Activated CD4-positive, alpha-beta memory T cell treated with anti-CD3 and anti-CD28 coated beads for 36 hours (primary cell): ENCODE results near the gene DENND6B. TPM values are rescaled to one million over a fixed set of nuclear protein-coding genes. Genes with fewer than 3 reads are reported as not detected.

Source experiments
- CTCF ChIA-PET: fragments of 350-600 bp; sonication (Branson Sonifier 250); formaldehyde crosslinking; loops from one replicate; lab custom pipeline; 2021; ENCODE audit warnings: antibody characterized with exemption, inconsistent platforms; lab: Charles Lee
- POLR2A ChIA-PET: fragments of 350-600 bp; sonication (Branson Sonifier 250); formaldehyde crosslinking; loops from one replicate; lab custom pipeline; 2021; ENCODE audit warnings: antibody characterized with exemption; lab: Charles Lee
- DNase-seq: peaks from one replicate; pipeline ENCODE4 v3.0.0-alpha.2; 2020
- H3K27ac Mint-ChIP-seq: one replicate; pipeline ENCODE4 v1.8.0; 2021; ENCODE audit warnings: mixed read lengths
- H3K27me3 Mint-ChIP-seq: one replicate; pipeline ENCODE4 v1.8.0; 2021; ENCODE audit warnings: mixed read lengths
- H3K36me3 Mint-ChIP-seq: one replicate; pipeline ENCODE4 v1.8.0; 2021; ENCODE audit warnings: mixed read lengths
- H3K4me1 Mint-ChIP-seq: one replicate; pipeline ENCODE4 v1.8.0; 2021; ENCODE audit warnings: low read depth, mixed read lengths
- H3K4me3 Mint-ChIP-seq: one replicate; pipeline ENCODE4 v1.8.0; 2021; ENCODE audit warnings: mild to moderate bottlenecking, mixed read lengths
- H3K9me3 Mint-ChIP-seq: one replicate; pipeline ENCODE4 v1.8.0; 2021; ENCODE audit warnings: mixed read lengths
- intact Hi-C: fragments of 100-400 bp; cut with micrococcal nuclease; formaldehyde crosslinking; loops from one replicate; pipeline ENCODE4 v1.15.1; 2023
- total RNA-seq, 2 experiments: library from RNA; stranded (reverse); gene quantifications; one replicate each; pipeline ENCODE4 v1.2.3, GENCODE V29; 2021

Gene DENND6B
- total RNA-seq, 2 experiments from 2014 or later: 3.5 to 3.6 TPM

DNA sequence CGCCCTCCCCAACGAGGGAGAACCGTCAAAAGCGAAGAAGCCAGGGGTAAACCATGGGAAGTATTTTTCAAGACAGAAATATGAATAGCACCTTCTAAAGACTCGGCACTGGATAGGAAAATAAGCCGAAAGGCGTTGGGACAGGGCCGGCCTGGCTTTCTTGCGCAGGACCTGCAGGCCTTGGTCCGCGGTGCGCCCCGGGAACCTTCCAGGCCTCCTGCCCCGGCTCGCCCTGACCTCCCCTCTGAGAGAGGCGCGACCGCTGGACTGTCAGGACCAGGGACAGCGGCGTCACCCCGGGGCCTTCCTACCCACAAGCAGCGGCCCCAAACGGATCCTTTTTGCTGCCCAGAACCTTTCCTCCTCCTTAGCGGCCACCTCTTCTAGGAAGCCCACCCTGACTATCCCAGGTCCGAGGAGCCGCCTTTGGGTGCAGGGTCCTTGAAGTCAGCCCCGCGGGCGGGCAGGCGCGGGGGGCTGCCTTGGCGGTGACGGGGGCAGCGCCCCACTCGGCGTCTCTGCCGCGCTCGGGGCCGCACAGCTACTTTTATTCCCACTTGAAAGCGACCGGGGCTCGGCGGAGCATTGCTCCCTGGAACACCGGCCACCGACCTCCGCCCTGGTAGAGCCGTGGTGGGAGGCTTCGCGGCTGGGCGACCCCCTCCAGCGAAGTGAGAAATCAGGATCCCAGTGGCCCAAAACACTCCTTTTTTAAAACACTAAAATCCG is 56.0 kb downstream of the DENND6B start:
- H3K9me3 Mint-ChIP-seq: no peaks in the 10 kb centered on the region
- peak overlapping the region; percentile 64 for H3K4me3 Mint-ChIP-seq
- CTCF ChIA-PET: interaction anchor here (1.1 to 1.5 kb wide), 3 partner anchors 36 to 226 kb away, joined by 3 to 4 read pairs (median 3); partner anchors contain the start of gene PLXNB2
- peaks cover 8% of the 10 kb centered on the region for H3K4me1 Mint-ChIP-seq
- no peaks in the 10 kb centered on the region for H3K36me3 Mint-ChIP-seq
- POLR2A ChIA-PET: interaction anchor here (1.9 kb wide), 1 partner anchor 19 kb away, joined by 4 read pairs; the partner anchor contains the start of gene HDAC10
- H3K27ac Mint-ChIP-seq: no peak overlapping the region
- intact Hi-C loops: loop anchor here (1.0 to 5.0 kb wide), 2 partner anchors 71 to 351 kb away; no protein-coding TSS in a partner anchor
- H3K27me3 Mint-ChIP-seq: no peaks in the 10 kb centered on the region
- DNase-seq: peak; percentile 81

DNA sequence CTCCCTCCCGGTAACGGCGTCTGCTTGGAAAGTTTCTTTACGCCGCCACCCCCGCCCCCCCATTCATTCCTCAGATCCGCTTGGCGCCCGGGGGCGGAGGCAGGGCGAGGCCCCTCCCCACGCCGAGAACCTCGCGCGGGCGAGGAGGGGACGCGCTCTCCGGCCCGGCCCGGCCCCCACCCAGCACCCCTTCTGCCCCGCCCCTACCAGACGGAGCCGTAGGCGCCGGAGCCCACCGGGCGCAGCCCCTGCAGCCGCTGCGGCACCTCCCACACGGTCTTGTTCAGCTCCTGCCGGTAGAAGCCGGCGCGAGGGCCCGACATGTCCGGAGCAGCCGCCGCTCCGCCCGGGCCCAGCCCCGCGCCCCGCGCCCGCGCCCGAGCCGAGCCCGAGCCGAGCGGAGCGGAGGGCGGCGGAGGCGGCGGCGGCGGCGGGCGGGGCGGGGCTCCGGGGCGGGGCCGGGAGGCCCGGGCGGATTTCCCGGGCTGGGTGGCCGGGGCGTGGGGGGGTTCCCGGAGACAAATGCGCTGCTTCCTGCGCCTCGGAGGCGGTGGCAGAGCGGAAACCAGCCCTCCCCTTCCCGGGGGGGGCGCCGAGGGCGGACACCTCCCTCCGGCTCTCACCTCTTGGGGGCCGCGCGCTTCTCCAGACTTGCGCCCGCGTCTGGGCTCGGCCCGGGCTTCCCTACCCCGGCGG is 56.7 kb downstream of the DENND6B start, which contains the start of gene MAPK11:
TSS of gene MAPK11 (minus strand) at position 411 of the 696 bp plus-strand sequence. CDS start at position 323, 88 bp downstream.
- CTCF ChIA-PET: interaction anchor here (1.2 to 1.5 kb wide), 2 partner anchors 18 to 227 kb away, joined by 3 read pairs; no protein-coding TSS in a partner anchor
- intact Hi-C loops: loop anchor here (1.0 to 5.0 kb wide), 2 partner anchors 72 to 352 kb away; no protein-coding TSS in a partner anchor
- H3K27ac Mint-ChIP-seq: peak within 1 kb of the TSS; percentile 8

DNA sequence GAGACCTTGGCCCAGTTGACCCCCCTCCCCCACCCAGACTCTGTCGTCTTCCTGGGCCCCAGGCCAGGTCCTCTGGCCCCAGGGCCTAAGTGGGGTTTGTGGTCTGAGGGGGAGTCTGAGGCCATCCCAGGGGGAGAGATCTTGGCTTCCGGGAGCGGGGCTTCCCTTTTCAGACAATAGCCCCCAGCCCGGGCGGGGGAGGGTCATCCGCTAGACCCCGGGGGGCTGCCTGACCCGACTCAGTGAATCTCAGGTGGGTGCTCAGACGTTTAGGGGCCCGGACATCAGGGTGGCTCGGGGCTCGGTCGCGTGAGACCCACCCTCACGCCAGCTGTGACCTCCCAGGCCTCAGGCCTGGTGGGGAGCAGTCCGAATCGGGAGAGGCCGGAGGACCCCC is 57.2 kb downstream of the DENND6B start:
- peak overlapping the region; percentile 8 for H3K27ac Mint-ChIP-seq
- ChIA-PET POLR2A (interaction anchor here (0.9 to 1.2 kb wide), 3 partner anchors 25 to 256 kb away, joined by 3 read pairs; partner anchors contain the start of gene SCO2), CTCF (interaction anchor here (1.0 to 1.5 kb wide), 4 partner anchors 17 to 256 kb away, joined by 3 read pairs; partner anchors contain the start of gene SCO2)
- peak overlapping the region; percentile 68 for H3K4me3 Mint-ChIP-seq
- no peaks in the 10 kb centered on the region for H3K36me3 Mint-ChIP-seq
- no peaks in the 10 kb centered on the region for H3K9me3 Mint-ChIP-seq
- no peaks in the 10 kb centered on the region for H3K27me3 Mint-ChIP-seq
- no peak for DNase-seq
- intact Hi-C loops: no loop called here
- peaks cover 8% of the 10 kb centered on the region for H3K4me1 Mint-ChIP-seq

More for the DNA sequence above, 56.7 kb downstream of the DENND6B start, which contains the start of gene MAPK11:
- H3K27me3 Mint-ChIP-seq: no peaks in the 10 kb centered on the region
- peak; percentile 82 for DNase-seq
- H3K4me1 Mint-ChIP-seq: peaks cover 8% of the 10 kb centered on the region
- no peaks in the 10 kb centered on the region for H3K9me3 Mint-ChIP-seq
- H3K36me3 Mint-ChIP-seq: no peaks in the 10 kb centered on the region
- POLR2A ChIA-PET: interaction anchor here (1.1 kb wide), 1 partner anchor 233 kb away, joined by 3 read pairs; no protein-coding TSS in a partner anchor
- peak within 1 kb of the TSS; percentile 68 for H3K4me3 Mint-ChIP-seq

DNA sequence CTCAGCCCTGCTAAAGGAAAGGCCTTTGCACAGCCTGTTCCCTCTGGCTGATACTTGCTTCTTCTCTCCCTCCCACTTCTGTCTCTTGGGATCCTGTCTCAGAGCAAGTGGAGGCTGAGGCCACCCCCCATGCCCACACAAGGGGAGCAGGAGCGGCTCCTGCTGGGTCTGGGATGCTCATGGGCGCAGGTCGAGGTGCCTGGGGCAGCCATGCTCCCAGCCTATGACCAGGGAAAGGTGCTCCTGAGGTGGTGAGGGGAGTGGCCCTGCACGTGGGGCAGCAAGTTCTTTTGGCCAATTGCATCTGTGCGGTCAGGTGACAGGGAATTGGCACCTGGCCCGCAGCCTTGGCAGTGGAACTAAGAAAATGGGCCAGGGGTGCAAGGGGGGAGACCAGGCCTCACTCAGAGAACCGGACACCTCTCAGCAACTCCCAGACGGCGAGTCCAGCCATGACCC is 58.1 kb downstream of the DENND6B start:
- CTCF ChIA-PET: interaction anchor here (1.0 to 1.2 kb wide), 2 partner anchors 59 to 257 kb away, joined by 3 read pairs; partner anchors contain the start of gene SCO2

DNA sequence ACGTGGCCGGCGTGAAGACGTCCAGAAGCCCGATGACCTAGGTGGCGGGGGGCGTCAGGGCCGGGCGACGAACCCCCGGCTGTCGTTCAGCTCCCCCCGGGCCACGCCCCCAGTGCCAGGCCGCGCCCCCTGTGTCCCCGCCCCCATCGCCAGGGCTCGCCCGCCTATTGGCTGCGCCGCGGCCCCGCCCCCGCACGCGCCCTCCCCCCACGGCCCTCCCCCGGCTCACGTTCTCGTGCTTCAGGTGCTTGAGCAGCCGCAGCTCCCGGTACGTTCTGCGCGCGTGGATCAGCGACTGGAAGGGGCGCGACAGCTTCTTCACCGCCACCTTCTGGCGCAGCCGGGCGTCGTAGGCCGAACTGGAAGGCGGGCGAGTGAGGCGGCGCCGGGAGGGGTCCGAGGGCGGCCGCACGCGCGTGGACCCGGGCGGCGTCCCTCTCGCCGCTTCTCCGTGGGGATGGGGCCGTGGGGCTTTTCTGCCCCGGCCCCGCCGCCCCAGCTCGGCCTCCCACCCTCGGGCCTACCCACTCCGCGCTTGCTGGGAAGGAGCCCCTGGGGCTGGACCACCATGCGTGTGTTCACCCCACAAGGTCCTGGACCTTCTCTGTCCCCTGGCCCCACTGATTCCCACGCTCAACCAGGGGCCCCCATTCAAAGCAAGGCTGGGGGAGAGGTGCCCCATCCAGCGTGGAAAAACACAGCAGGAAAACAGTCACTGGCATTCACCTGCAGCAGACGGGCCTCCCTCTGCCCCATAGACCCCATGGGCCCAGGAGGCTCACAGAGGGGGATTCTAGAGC is 59.0 kb downstream of the DENND6B start:
- Mint-ChIP-seq H3K9me3 (no peaks in the 10 kb centered on the region), H3K27me3 (peaks cover 2% of the 10 kb centered on the region), H3K27ac (no peak overlapping the region), H3K4me1 (peaks cover 8% of the 10 kb centered on the region), H3K36me3 (no peaks in the 10 kb centered on the region), H3K4me3 (no peak overlapping the region)
- ChIA-PET CTCF (interaction anchor here (0.7 to 2.4 kb wide), 5 partner anchors 15 to 74 kb away, joined by 3 to 9 read pairs (median 3); partner anchors contain the start of gene HDAC10), POLR2A (interaction anchor here (2.0 kb wide), 1 partner anchor 16 kb away, joined by 5 read pairs; the partner anchor contains the start of gene HDAC10)
- intact Hi-C loops: no loop called here
- DNase-seq: peak; percentile 64

More for the DNA sequence above, 58.1 kb downstream of the DENND6B start:
- POLR2A ChIA-PET: interaction anchor here (0.9 to 1.2 kb wide), 2 partner anchors 24 to 257 kb away, joined by 3 read pairs; partner anchors contain the start of gene SCO2
- no peak for DNase-seq
- no peaks in the 10 kb centered on the region for H3K9me3 Mint-ChIP-seq
- H3K27me3 Mint-ChIP-seq: no peaks in the 10 kb centered on the region
- no peaks in the 10 kb centered on the region for H3K36me3 Mint-ChIP-seq
- peaks cover 8% of the 10 kb centered on the region for H3K4me1 Mint-ChIP-seq
- no peak overlapping the region for H3K27ac Mint-ChIP-seq
- intact Hi-C loops: no loop called here
- H3K4me3 Mint-ChIP-seq: peak overlapping the region; percentile 68

DNA sequence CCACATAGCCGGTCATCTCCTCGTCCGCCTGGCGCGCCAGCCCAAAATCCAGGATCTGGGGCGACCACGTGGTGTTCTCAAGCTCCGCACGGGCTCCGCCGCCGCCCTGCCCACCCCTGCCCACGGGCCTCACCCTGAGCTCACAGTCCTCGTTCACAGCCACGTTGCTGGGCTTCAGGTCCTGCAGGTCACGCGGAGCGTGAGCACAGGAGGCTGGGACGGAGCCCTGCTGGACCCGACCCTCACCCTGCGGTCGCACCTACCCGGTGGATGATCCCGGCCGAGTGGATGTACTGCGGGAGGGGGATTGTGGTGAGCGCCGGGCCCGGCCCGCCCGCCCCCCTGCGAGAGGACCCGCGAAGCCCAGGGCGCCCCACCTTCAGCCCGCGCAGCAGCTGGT is 59.8 kb downstream of the DENND6B start:
- no peaks in the 10 kb centered on the region for H3K9me3 Mint-ChIP-seq
- H3K27ac Mint-ChIP-seq: no peak overlapping the region
- DNase-seq: no peak
- peaks cover 10% of the 10 kb centered on the region for H3K27me3 Mint-ChIP-seq
- no peaks in the 10 kb centered on the region for H3K36me3 Mint-ChIP-seq
- ChIA-PET POLR2A (interaction anchor here (2.0 kb wide), 1 partner anchor 16 kb away, joined by 5 read pairs; the partner anchor contains the start of gene HDAC10), CTCF (interaction anchor here (0.7 to 2.4 kb wide), 3 partner anchors 14 to 26 kb away, joined by 3 to 9 read pairs (median 3); partner anchors contain the start of gene HDAC10)
- H3K4me1 Mint-ChIP-seq: peaks cover 13% of the 10 kb centered on the region
- H3K4me3 Mint-ChIP-seq: no peak overlapping the region
- intact Hi-C loops: no loop called here

DNA sequence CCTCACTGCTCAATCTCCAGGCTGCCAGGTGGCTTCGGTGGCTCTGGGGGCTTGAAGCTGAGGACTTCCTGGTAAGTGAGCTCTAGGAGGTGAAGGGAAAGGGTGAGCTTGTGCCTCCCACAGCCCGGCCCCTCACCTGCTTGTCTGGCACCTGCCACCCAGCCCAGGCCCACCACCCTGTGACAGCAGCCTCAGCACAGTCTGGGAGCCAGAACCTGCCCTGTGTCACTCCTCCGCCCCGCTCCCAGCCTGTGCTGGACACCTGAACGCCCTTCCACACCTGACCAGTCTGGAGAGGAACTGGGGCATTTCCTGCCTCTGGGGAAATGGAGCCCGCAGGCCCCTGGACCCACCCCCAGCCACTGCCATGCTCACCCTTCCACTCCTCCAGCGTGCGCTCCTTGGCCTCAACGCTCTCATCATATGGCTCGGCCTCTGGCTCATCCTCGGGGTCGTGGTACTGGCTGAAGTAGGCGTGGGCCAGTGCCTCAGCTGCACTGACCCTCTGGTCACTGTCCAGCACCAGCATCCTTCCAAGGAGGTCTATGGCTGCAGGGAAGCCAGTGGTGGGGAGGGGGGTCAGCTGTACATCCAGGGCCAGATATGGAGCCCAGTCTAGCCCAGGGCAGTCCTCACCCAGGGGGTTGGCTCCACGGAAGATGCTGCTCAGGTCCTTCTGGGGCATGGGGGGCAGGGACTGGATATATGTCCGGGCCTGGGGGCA is 61.7 kb downstream of the DENND6B start:
- no peak for DNase-seq
- no peak overlapping the region for H3K27ac Mint-ChIP-seq
- no peaks in the 10 kb centered on the region for H3K36me3 Mint-ChIP-seq
- peaks cover 12% of the 10 kb centered on the region for H3K27me3 Mint-ChIP-seq
- intact Hi-C loops: no loop called here
- ChIA-PET CTCF (no interaction called here), POLR2A (interaction anchor here (0.6 kb wide), 1 partner anchor 233 kb away, joined by 5 read pairs; no protein-coding TSS in a partner anchor)
- peaks cover 13% of the 10 kb centered on the region for H3K4me1 Mint-ChIP-seq
- no peaks in the 10 kb centered on the region for H3K9me3 Mint-ChIP-seq
- H3K4me3 Mint-ChIP-seq: no peak overlapping the region

DNA sequence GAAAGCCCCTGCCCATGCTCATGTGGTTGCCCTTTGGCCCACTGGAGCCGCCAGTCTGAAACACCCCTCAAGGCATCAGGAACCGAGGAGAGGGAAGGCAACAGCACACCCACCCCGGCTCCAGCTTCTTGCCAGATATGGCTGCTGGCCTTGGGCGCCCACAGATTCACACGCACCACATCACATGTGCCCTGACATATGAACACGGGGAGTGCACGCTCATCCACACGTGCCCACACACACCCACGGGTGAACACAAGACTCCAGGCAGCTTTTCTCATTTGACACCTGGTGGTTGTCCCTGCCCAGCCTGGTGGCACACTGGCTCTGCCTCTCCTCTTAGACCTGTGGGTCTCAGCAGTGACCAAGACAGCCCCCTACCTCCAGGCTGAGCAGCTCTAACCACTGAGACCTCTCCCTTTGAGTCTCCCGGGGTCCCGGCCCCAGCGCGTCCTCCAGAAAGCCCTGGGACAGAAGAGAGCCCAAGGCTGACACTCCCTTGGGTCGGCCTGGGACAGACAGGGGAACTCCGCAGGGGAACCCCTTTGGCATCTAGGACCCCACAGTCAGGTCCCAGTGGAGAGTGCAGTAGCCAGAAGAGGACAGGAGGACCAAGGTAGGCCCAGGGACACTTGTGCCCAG is 62.6 kb downstream of the DENND6B start:
- H3K27ac Mint-ChIP-seq: no peak overlapping the region
- no peaks in the 10 kb centered on the region for H3K9me3 Mint-ChIP-seq
- DNase-seq: no peak
- H3K27me3 Mint-ChIP-seq: peaks cover 13% of the 10 kb centered on the region
- ChIA-PET POLR2A (interaction anchor here (3.5 kb wide), 1 partner anchor 13 kb away, joined by 15 read pairs; the partner anchor contains the start of gene HDAC10), CTCF (interaction anchor here (0.8 to 1.9 kb wide), 3 partner anchors 12 to 23 kb away, joined by 3 to 5 read pairs (median 3); no protein-coding TSS in a partner anchor)
- intact Hi-C loops: no loop called here
- H3K36me3 Mint-ChIP-seq: no peaks in the 10 kb centered on the region
- peaks cover 10% of the 10 kb centered on the region for H3K4me1 Mint-ChIP-seq
- H3K4me3 Mint-ChIP-seq: no peak overlapping the region

DNA sequence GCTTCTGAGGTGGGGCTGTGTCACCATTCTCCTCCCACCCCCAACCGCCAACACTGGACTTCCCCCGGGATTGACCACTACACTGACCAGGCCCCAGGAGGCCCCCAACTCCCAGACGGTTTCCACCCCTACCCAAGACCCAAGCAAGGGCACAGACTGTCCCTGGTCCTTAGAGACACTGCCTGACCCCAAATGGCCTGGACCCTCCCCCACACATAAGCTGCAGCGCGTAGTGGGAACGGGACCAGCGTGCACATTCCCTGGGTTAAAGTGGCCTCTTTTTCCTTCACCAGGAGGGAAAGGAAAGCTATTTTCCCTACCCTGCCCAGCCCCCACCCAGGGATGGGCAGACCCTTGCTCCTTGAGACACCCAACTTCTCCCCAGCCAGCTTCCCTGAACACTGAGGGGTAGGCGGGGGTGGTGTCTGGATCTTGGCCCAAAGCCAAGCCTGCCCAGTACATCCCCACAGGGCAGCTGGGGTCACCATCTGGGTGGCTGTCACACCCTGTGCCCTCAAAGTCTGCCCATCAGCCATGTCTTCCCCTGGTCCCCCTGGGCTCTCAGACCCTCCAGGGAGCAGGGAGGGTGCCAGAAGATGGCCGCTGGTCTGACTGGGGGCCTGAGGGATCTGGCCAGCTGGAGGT is 63.7 kb downstream of the DENND6B start:
- Mint-ChIP-seq H3K9me3 (no peaks in the 10 kb centered on the region), H3K4me3 (no peak overlapping the region), H3K27ac (no peak overlapping the region), H3K36me3 (no peaks in the 10 kb centered on the region), H3K27me3 (peaks cover 19% of the 10 kb centered on the region), H3K4me1 (peaks cover 6% of the 10 kb centered on the region)
- intact Hi-C loops: no loop called here
- CTCF ChIA-PET: interaction anchor here (1.0 to 1.9 kb wide), 2 partner anchors 11 to 22 kb away, joined by 3 to 5 read pairs; no protein-coding TSS in a partner anchor
- DNase-seq: no peak
- POLR2A ChIA-PET: interaction anchor here (1.0 to 3.5 kb wide), 2 partner anchors 12 to 19 kb away, joined by 3 to 15 read pairs; partner anchors contain the start of gene HDAC10
